Uterus (tissue), 2 donors: ENCODE data around the gene HADHB.

Experiments
- POLR2A ChIP-seq, 2 donors: fragments of 450-650 bp; IDR thresholded peaks; one replicate each; pipeline ENCODE4 v1.6.1; 2016; ENCODE audit warnings: antibody characterized with exemption in 2 of 2, mild to moderate bottlenecking in 1 of 2, moderate library complexity in 1 of 2
- TF ChIP-seq, protein P1 (sequence below), 4 experiments: fragments of 200-600 bp in 2 of 4; fragments of 450-650 bp in 2 of 4; sonication (generic) in 2 of 4; IDR thresholded peaks; one replicate each; pipeline ENCODE4 v1.5.1; 2016 to 2019; ENCODE audit warnings: antibody characterized with exemption in 4 of 4, mild to moderate bottlenecking in 2 of 4, moderate library complexity in 1 of 4

DNA sequence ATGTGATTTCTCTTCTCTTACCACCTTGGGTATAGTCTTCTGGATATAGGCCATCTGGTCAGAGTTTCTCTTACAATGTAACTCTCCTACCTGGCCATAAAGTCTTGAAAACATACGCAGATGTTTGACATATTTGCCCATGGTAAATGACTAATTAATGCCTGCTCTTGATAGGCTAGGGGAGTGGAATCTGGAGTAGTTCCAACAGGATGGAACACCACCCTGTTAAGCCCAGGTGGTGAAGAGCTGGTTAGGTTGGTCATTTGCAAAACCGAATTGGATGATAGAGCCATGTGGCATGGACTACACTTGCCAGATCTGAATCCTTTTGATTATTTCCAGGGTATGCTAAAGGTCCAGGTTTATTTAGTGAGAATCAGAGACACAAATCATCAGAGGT, 36.5 kb downstream of the HADHB start:
- TF ChIP-seq, protein P1, sequence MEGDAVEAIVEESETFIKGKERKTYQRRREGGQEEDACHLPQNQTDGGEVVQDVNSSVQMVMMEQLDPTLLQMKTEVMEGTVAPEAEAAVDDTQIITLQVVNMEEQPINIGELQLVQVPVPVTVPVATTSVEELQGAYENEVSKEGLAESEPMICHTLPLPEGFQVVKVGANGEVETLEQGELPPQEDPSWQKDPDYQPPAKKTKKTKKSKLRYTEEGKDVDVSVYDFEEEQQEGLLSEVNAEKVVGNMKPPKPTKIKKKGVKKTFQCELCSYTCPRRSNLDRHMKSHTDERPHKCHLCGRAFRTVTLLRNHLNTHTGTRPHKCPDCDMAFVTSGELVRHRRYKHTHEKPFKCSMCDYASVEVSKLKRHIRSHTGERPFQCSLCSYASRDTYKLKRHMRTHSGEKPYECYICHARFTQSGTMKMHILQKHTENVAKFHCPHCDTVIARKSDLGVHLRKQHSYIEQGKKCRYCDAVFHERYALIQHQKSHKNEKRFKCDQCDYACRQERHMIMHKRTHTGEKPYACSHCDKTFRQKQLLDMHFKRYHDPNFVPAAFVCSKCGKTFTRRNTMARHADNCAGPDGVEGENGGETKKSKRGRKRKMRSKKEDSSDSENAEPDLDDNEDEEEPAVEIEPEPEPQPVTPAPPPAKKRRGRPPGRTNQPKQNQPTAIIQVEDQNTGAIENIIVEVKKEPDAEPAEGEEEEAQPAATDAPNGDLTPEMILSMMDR (IDR thresholded peaks at IDR 0.05): no peak
- TF ChIP-seq POLR2A (IDR thresholded peaks at IDR 0.05): no peak
